HG03432 (cell line): Measurements from ENCODE around the gene UCN2.
"Not testable (repeated sequence)": the region's sequence is repeated elsewhere in the genome, so short reads cannot be mapped to it uniquely, and the experiment has no call there.

Source experiments
- ATAC-seq: cut with Tn5 transposase; IDR thresholded peaks from one replicate; pipeline ENCODE4 v1.9.1; 2021; ENCODE audit warnings: mild to moderate bottlenecking, moderate library complexity; ENCODE audit not compliant: unreplicated experiment

The UCN2 gene

GRCh38 chr3:48543271-48543866 lies 20.2 kb downstream of the UCN2 start:
- ATAC-seq: no peak

GRCh38 chr3:48538451-48538850 lies 25.1 kb downstream of the UCN2 start:
- ATAC-seq: no peak

GRCh38 chr3:48536785-48537184 lies 26.8 kb downstream of the UCN2 start:
- ATAC-seq: no peak

- no peak for ATAC-seq
These were observed 27.5 kb downstream of the UCN2 start for GRCh38 chr3:48536116-48536515.

- no peak for ATAC-seq
These were observed 28.0 kb downstream of the UCN2 start for GRCh38 chr3:48535578-48535977.

GRCh38 chr3:48532977-48533337 lies 30.6 kb downstream of the UCN2 start:
- no peak for ATAC-seq

- no peak for ATAC-seq
These were observed 31.2 kb downstream of the UCN2 start for GRCh38 chr3:48532271-48532976.

GRCh38 chr3:48530701-48531100 lies 32.9 kb downstream of the UCN2 start:
- not testable (repeated sequence) for ATAC-seq

- no peak for ATAC-seq
These were observed 34.8 kb downstream of the UCN2 start for GRCh38 chr3:48528754-48529153.

- no peak for ATAC-seq
These were observed 35.5 kb downstream of the UCN2 start for GRCh38 chr3:48528048-48528447.

- no peak for ATAC-seq
These were observed 38.6 kb downstream of the UCN2 start for GRCh38 chr3:48524970-48525369.

- no peak for ATAC-seq
These were observed 41.9 kb downstream of the UCN2 start for GRCh38 chr3:48521635-48522034.

- no peak for ATAC-seq
These were observed 44.3 kb downstream of the UCN2 start for GRCh38 chr3:48519277-48519643.

GRCh38 chr3:48518638-48519276 lies 44.8 kb downstream of the UCN2 start:
- no peak for ATAC-seq

GRCh38 chr3:48518069-48518468 lies 45.5 kb downstream of the UCN2 start:
- no peak for ATAC-seq

- ATAC-seq: no peak
These were observed 47.0 kb downstream of the UCN2 start for GRCh38 chr3:48516571-48516970.

- no peak for ATAC-seq
These were observed 49.0 kb downstream of the UCN2 start for GRCh38 chr3:48514431-48515227.
